CD4-positive, alpha-beta T cell treated with Interferon gamma for 1 hour (primary cell): Measurements from ENCODE around the gene ST8SIA5.

Experiments used
- DNase-seq: peaks from one replicate; pipeline ENCODE4 v3.0.0-alpha.2; 2020

ST8SIA5 gene

DNA sequence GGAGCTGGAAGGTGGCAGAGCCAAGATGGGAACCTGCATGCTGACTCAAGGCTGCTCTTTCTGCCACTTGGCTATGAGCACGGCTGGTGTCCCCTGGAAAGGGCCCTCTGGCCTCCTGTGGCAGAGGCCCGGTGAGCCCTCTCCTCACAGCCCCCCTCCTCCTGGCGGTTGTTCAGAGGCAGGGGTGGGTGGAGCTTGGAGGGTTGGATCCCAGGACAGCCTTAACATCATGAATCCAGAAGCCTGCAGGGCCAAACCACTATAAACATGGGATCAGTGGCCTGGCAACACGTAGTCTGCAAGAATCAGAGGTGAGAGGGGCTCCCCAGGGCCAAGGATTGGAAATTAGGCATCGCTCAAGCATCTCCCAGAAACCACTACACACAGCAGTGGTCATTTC is 51.3 kb downstream of the ST8SIA5 start:
- DNase-seq, result no peak

DNA sequence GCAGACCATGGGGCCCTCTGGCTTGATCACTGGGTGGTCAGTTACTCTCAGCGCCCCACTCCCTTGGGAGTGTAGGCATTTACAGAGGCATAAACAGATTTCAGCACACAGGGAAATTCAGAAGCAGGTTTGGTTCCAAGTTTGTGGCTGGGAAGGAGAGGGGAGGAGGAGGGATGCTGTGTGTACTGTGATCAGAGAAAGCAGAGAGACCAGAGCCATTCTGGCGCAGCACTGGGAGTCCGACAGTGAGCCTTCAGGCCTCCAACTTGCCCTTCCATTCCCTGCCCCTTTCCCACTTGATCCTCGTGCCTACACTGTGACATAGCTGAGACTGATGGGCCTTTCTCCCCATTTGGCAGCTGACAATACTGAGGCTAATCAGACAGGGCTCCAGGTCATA is 52.0 kb downstream of the ST8SIA5 start:
- no peak for DNase-seq

DNA sequence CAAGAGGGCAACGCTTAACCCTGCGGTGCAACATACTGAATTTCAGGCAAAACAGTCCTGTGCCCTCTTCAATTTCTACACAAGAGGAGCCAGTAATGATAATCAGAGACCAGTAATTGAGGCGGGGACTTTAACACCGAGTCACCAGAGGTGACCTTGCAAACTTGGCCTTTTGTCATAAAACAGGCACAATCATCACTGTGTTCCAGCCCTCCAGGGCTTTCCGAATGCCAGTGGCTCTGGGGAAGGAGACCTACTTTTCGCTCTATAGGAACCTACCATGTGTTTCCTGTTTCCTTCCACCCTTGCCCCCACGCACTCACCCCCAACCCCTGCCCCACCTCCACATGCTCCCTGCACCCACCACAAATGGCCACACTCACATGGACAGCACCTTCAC is 52.7 kb downstream of the ST8SIA5 start:
- no peak for DNase-seq

DNA sequence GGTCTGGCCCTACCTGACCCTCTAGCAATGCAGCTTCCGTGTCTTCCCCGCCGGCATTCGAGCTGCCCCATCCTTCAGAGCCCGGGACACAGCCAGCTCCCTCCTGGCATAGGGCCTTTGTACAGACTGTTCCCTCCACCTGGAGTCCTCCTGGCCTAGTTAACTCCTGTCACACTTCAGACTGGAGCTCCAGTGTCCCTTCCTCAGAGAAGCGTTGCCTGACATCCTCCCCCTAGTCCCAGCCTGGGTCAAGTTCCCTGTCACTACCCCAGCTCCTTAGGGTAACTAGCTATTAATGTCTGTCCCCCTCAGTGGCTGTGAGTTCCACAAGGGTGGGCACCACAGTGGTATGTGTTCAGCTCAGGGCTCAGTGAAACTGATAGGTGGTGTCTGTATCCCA is 54.4 kb downstream of the ST8SIA5 start:
- no peak for DNase-seq

DNA sequence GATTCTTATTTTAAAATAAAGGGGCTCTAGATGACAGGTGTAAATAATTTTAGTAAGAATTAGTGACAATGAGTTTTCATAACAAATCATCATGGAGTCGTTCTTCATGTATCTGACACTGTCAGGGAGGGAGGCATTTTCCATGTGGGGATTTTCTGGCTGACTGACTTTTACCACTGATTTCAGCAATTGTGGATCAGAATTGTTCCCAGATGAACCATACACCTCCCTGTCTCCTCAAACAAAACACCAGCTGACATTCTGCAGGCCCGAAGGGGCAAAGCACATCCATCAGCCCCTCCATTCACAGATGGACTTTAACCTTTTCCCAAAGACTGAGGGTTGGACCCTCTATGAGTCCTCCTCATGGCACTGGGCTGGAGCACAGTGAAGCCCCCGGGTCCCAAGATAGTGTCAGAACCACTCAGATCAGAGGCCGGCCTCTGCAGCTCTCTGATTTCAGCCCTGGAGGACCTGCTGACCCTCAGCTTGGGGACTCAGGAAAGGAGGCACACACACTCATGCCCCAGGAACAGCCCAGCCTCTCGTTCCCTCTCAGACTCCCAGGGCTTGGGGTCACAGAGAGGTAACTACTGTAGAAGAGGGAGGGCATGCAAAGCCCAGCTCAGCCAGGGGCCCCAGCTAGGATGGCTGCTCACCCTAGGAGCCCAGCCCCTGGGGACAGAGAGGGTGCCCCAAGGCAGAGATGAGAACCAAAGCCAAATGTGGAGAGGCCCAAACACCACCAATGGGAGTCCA is 56.6 kb downstream of the ST8SIA5 start:
- no peak for DNase-seq

DNA sequence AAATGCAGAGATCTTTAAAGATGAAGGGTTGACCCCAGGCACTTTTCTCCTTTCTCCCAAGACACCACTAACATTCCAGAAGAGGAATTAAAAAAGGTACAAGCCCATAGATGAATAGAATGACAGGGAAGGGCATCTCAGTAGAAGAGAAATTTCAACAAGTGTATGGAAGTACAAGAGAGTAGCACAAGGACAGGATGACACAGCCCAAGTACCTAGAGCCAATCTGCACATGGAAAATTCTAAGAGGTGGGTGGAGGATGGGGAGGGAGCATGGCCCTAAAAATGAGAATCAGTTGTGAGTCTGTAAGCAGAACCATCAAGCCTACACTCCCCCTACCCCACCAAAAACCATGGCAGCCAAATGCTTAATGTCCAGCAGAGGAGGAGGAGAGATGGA is 60.2 kb downstream of the ST8SIA5 start:
- DNase-seq, result no peak

DNA sequence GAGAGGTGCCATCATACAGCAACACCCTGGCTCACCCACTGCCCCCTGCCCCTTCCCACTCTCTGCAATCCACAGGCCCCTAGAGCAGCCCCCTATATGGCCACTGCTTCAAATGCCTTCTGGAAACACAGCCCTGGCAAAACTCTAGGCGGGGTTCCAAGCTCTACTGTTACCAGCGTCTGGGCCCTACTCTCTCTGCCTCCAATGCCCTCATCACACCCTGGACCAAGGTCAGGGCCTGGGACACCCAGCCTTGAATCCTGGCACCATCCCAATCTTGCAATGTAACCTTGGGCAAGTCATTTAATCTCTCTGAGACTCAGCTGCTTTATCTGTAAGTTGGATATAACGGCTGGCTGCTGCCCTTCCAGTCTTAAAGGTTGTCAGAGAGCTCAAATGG is 60.6 kb downstream of the ST8SIA5 start:
- DNase-seq, result no peak

DNA sequence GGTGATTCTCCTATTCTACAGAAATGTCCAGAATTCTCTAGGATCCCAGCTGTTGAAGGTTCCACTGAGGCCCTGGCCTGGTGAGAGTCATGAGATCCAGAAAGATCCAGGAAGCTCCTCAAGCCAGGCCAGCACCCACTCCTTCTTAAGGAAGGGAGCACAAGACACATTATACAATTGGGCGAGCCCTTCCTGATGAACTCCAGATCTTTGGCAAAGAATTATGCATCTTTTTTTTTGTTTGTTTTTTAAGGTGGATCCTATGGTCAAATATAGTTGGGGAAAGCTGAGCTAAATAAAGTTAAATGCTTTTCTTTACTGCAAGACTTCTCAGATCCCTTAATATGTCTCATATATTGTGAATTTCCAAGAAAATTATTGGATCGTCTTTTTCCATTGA is 62.9 kb downstream of the ST8SIA5 start:
- no peak for DNase-seq

DNA sequence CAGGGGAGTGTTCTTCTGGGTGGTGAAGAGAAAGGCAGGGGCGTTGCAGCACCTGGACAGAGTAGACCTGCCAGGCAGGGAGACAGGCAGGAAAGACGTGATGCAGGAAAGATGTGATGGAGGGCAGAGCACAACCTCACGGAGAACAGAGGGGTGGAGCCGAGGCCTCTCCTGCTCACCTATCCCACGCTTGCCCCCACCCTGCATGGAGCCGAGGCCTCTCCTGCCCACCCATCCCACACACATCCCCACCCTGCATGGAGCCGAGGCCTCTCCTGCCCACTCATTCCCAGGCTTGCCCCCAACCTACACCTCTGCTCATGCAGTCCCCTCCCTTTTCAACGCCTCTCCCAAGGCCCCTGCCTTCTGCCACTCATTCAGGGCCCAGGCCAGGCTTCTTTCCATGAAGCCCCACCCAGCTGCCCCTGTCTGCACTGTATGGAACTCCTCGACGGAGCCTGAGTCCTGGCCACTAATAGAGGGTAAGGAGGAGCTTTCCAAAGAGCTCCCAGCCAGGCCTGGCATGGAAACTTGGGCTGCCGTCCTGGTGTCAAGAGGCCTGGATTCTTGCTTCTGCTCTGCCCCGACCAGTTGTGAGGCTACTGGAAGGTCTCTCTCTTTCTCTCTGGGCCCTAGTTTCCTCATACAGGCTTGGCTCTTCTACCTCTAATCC is 67.9 kb downstream of the ST8SIA5 start:
- no peak for DNase-seq

DNA sequence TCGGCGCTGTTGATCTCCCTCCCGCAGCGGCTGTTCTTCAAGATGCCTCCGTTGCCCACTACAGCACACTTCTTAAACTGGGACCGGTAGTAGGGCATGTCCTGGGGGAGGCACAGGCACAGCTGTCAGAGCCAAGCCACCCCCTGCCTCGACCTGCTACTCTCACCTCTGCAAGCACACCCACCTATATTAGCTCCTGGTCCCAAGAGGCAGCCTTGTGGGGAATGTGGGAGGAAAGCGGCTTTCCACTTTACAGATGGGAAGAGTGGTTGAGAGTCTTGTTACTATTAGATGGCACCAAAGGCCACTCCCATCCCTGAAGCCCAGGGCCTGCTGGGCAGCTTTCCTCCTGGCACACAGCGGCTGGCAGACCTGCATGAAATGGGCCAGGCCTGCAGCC is 70.7 kb downstream of the ST8SIA5 start:
- DNase-seq, result no peak

DNA sequence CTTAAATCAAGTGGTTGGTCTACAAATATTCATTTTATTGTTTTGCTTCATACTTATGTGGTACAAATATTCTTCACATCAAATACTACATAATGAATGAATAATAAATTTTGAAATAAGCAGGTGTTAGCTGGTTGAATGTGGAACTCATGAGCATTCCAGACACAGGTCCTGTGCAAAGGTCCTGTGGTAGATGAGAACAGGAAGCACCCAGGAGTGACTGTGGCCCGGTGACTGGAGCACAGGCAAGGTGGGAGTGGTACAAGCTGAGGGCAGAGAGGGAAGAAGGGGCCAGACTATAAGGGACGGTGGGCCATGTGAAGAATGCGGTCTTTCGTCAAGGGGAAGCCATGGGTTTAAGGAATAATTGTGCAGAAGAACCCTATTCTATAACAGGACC is 73.6 kb downstream of the ST8SIA5 start:
- DNase-seq, result no peak

DNA sequence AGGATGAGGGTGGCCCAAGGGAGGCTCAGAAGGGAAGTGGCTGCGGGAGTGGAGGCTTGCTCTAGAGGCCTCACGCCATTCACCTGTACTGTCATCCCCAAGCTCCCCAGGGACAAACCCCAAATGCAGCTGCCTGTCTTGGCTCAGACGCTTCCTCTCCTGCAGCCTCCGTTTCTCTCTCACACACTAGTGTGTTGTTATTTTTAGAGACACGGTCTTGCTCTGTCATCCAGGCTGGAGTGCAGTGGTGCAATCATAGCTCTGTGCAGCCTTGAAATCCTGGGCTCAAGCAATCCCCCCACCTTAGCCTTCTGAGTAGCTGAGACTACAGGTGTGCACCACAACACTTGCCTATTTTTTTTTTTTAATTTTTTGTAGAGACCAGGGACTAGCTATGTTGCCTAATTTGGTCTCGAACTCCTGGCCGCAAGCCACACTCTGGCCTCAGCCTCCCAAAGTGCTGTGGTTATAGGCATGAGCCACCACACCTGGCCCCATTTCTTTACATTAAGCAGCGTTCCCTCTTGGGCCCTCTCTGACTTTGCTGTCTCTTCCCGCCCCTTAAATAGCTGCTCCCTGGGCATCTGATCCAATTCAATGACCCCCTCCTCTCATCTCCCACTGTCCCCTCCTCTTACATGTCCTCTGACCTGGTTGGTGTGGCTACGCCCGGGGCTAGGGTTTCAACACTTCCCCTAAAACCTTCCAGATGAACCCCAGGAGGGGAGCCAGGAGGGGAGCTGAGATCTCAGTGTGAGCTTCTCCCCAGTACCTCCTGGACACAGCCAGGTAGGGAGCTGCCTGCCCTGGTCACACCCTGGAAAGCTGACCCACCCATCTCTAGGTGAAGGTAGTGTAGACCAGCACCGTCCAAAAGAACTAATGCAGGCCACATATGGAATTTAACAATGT is 75.8 kb downstream of the ST8SIA5 start:
- no peak for DNase-seq

DNA sequence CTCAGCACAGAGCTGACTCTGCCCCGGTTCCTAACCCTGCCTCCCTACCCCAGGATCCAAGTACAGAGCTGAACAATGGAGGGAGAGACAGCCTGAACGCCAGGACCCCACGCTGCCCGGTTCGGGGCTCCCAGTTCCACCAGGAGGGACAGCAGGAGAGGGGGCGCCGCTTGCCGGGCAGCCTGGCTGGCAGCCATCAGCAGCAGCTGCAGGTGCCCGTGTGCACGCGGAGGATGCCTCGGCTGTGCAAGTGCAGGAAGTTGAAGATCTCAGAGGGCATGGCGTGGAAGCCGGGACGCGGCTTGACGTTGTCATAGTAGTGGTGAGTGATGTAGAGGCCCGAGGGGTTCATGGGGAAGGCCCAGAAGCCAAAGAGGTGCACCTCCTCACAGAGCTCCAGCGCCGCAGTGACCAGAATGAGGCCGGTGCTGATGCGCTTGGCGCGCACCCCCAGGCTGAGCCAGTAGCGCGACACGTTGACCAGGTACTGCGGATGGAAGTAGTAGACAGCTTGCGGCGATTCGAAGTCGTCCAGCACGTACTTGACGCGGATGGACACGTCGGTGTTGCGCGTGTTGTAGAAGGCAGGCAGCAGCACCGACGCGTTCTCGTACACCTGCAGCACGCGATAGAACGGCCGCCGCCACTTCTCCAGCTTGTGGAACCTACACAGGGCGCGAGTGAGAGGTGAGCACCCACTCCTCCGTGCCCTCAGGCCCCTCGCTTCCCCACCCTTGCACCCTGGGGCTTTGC is 76.8 kb downstream of the ST8SIA5 start:
- DNase-seq, result no peak

DNA sequence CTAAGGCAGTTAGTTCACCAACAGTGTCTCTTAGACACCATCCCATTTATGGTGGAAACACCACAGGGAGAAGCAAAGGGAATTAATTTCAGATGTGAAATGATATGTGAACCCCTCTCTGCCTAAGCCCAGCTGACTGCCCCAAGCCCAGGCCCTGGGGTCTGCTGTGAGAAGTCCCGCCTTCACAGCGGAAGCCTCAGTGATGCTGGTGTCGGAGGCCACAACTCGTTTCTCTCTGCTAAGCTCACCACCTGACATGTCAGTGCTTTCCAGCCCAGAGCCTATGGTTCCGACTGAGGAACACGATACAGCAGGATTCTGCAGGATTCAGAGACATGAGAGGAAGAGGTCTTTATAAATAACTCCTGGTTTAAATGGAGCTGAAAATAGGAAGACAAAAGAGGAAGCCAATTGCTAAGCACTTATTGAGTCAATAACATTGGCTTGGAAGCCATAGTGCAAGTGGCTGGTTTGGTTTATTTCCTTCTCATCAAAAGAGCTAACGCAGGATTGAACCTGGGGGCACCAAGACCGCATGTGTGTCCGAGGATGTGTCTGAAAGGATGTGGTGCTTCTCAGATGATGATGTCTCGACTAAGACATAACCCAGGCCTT is 78.0 kb downstream of the ST8SIA5 start:
- DNase-seq, result no peak

DNA sequence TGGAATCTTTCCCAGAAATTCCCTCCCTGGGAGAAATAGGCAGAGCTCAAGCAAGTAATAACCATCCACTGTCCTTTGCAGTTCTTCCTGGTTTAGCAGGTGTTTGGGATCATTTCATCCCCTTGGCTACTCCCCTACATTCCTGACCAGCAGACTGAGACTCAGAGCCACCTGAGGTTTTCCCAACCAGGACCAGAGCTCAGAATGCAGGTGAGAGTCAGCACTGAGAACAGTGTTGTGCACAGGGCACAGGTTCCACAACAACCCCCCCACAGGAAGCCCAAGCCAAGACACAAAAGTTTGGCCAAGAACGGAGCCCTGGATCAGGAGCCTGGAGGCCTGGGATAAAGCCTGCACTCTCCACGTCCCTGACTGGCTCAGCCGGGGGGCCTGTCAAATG is 78.8 kb downstream of the ST8SIA5 start:
- DNase-seq, result no peak

DNA sequence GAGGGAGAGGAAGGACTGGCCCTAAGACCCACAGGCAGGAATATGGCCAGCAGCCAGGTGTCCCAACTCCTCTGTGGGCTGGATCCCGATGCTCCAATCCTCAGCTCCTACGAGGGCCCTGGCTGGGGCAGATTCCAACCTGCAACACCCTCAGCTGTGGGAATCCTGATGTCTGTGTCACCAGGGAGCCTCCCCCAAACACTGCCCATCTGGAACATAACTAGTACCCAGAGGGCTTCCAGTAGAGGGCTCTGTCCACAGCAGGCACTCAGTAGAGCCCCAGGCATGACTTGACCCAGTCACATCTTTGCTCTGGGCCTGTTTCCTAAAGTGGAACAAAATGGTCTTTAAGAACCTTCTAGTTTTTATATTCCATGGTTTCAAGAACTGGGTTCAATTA is 79.2 kb downstream of the ST8SIA5 start:
- no peak for DNase-seq

DNA sequence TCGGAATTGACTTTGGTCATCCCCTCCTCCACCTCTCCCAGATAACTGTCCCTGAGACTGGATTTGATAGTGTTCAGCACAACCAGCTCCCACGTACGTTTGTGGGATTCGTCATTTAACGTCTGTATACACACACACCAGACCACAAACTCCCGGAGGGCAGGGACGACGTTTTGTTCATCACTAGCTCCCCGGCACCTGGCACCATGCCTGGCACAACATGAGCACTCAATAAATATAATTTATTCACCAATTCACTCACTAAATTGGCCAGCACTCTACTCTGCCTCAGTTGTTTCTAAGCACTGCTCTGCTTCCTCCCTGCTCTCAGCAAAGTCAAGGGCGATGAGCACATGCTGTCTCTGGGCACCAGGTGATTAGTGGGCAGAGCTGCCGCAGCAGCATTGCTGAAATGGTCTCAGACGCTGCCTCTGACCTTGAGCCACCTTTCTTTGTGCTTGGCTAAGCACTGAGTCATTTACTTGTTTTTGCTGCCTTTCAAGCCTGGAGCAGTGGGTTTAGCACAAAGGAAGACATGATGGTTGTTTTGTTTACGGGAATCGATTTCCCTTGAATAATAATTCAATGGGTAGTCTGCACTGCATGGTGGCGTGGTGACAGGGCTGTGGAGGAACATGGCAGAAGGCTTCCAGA is 80.5 kb downstream of the ST8SIA5 start:
- no peak for DNase-seq

DNA sequence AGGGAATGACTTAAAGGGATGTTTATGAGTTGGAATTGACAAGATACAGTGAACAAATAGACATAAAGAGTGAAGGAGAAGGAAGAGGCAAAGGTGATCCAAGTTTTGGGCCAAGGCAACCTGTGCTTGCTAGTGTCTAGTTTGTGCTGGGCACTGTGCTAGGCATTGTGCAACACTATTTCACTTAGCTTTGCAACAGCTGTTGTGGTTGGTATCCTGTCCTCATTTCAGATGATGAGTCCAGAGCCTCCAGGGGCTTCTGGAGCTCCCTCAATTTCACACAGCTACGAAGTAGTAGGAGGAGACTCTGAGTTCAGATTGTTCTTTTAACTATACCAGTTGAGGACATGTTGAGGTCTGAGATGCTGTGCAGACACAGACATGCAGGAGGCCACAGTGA is 81.7 kb downstream of the ST8SIA5 start:
- no peak for DNase-seq

DNA sequence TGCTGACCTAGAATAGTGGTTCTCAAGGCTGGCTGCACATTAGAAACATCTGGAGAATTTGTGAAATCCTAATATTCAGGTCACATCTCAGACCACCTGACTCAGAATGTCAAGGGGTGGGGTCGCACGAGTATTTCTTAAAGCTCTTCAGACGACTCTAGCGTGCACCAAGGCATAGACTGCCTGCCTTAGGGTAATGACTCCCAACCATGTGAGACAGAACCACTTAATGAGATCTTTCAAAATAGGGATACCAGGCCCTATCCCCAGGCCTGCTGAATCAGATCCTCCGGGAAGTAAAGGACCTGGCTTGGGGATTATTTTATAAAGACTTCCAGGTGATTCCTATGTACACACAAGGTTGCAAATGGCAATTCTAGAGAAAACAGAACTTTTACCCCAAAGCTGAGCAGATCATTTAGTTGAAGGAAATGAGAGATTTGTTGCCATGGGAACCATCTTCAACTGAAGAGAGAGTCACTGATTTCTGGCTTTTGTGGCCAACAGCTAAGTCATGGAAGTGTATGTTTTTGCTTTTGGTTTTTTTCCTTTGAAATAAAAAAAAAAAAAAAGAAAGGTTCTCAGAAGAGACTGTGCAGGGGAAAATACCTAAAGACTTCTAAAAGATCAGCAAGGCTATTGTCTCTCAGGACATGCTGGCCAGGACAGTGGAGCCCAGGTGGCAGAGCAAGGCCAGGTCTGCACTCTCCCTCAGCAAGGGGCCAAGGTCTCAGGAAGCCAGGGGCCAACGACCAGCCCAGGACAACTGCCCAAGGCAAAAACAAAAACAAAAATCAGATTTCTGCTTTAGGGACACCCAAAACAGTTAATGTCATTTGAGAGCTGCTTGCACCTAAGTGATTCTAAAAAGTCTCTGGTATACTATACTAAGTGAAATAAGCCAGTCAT is 84.5 kb downstream of the ST8SIA5 start:
- no peak for DNase-seq

DNA sequence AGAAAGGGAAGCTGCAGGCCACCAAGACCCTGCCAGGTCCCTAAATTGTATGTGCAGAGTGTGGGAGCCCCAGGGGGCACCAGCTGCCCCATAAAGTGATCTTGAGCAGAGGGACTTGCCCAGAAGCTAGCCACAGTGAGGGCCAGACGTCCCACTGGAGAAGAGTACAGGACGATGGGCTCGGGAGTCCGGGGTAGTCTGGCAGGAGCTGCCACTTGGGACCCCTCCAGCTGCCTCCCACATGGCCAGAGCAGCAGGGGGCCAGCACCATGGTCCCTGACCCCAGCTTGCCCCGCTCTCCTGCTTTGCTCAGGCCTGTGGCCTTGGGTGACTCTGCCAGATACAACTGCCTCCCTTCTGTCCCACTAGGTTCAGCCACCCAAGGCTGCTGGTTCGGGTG is 88.2 kb downstream of the ST8SIA5 start:
- DNase-seq, result no peak

DNA sequence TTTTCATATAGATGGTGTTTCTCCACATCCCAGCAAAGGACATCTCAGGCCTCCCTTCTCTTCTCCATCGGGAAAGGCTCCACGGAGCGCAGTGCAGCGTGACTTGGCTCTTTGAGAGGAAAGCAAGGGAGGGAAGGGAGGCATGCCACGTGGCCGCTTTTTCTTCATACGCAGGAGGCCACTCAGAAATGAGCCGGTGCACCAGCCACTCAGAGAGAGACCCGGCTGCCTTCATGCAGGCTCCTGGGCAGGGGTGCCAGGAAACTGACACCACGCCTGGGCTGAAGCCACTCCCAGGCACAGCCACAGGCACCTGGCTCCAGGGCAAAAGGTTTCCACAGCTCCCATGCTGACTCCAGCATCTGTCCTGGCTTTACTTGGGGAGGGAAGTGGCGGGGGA is 88.7 kb downstream of the ST8SIA5 start:
- no peak for DNase-seq
